Activated CD8-positive, alpha-beta memory T cell treated with anti-CD3 and anti-CD28 coated beads for 48 hours (primary cell): ENCODE data around the gene LCK.
"Not testable (repeated sequence)": the region's sequence is repeated elsewhere in the genome, so short reads cannot be mapped to it uniquely, and the experiment has no call there.

Source experiments
- DNase-seq, 3 experiments: peaks; one replicate each; pipeline ENCODE4 v3.0.0-alpha.2; 2020; ENCODE audit warnings: low read depth in 2 of 3, low spot score in 2 of 3

LCK gene

GRCh38 chr1:32239790-32240139, 11.3 kb upstream of the LCK start:
- no peak for DNase-seq

GRCh38 chr1:32240140-32240951, 10.7 kb upstream of the LCK start:
- no peak for DNase-seq

- DNase-seq = no peak
These were observed 9.9 kb upstream of the LCK start for GRCh38 chr1:32241001-32241763.

- DNase-seq = no peak
These were observed 8.7 kb upstream of the LCK start for GRCh38 chr1:32242341-32242851.

- DNase-seq = no peak
These were observed 4.2 kb upstream of the LCK start, which contains the start of gene FAM167B for GRCh38 chr1:32246888-32247273. FAM167B (plus strand) TSS chr1:32247222; CDS start chr1:32247422, 200 bp downstream.

GRCh38 chr1:32247452-32247851, 3.6 kb upstream of the LCK start:
- no peak for DNase-seq

GRCh38 chr1:32247983-32248889, 2.8 kb upstream of the LCK start:
- DNase-seq = peak; percentile 62 to 80 (median 72)

GRCh38 chr1:32249831-32250525, 1.1 kb upstream of the LCK start:
- peak; percentile 47 to 63 (median 55) for DNase-seq

- no peak for DNase-seq
These were observed 4.3 kb downstream of the LCK start for GRCh38 chr1:32255072-32256071.

GRCh38 chr1:32256473-32257226, 5.6 kb downstream of the LCK start:
- no peak for DNase-seq

GRCh38 chr1:32257227-32257508, 6.1 kb downstream of the LCK start:
- DNase-seq = no peak

- not testable (repeated sequence) for DNase-seq
These were observed 12.2 kb downstream of the LCK start for GRCh38 chr1:32263236-32263593.

GRCh38 chr1:32263744-32264143, 12.7 kb downstream of the LCK start:
- DNase-seq = no peak

GRCh38 chr1:32265846-32266245, 14.8 kb downstream of the LCK start:
- DNase-seq = no peak

GRCh38 chr1:32266921-32267591, 16.0 kb downstream of the LCK start:
- no peak for DNase-seq

GRCh38 chr1:32269744-32270143, 18.7 kb downstream of the LCK start:
- DNase-seq = no peak

- DNase-seq = no peak
These were observed 21.7 kb downstream of the LCK start for GRCh38 chr1:32272557-32273390.
